ENCODE data around the gene SLC39A11. TPM values are rescaled to one million over a fixed set of nuclear protein-coding genes. Genes with fewer than 3 reads are reported as not detected.

The SLC39A11 gene
- total RNA-seq, 2 donors from 2014 or later, result 27.8 to 39.6 TPM

- ATAC-seq (no peak), DNase-seq (no peak)
- intact Hi-C loops (cut with DNase I), result no loop called here
- Histone ChIP-seq H3K4me1 (no peaks in the 10 kb centered on the region), H3K4me3 (no peak overlapping the region), H3K9me3 (no peaks in the 10 kb centered on the region), H3K36me3 (replicated peaks in 1 of 2; ENCODE audit: insufficient read depth in 1 of 2, low read depth in 2 of 2) (no peaks in the 10 kb centered on the region), H3K27ac (no peak overlapping the region), H3K27me3 (no peaks in the 10 kb centered on the region)
- WGBS, 2 donors, result 85 to 93% methylated on average over 1 of the region's 1 CpG
- TF ChIP-seq POLR2A (IDR thresholded peaks at IDR 0.05), result no peak
- no peak for TF ChIP-seq CTCF (IDR thresholded peaks at IDR 0.05)
These were observed 372.0 kb downstream of the SLC39A11 start for GRCh38 chr17:72720494-72720825.

- peak in 1 of 4 donors; percentile 18 for DNase-seq
- Histone ChIP-seq H3K27ac (no peak overlapping the region), H3K9me3 (no peaks in the 10 kb centered on the region), H3K36me3 (replicated peaks in 1 of 2; ENCODE audit: insufficient read depth in 1 of 2, low read depth in 2 of 2) (no peaks in the 10 kb centered on the region), H3K4me1 (no peaks in the 10 kb centered on the region), H3K4me3 (no peak overlapping the region), H3K27me3 (no peaks in the 10 kb centered on the region)
- no peak for ATAC-seq
- intact Hi-C loops (cut with DNase I), result no loop called here
- WGBS, 2 donors, result 75 to 78% methylated on average over 24 to 25 of the region's 25 CpGs
- TF ChIP-seq CTCF (IDR thresholded peaks at IDR 0.05), result no peak
These were observed 372.7 kb downstream of the SLC39A11 start for GRCh38 chr17:72719578-72720493.

- no peak for ATAC-seq
- no peak for TF ChIP-seq POLR2A (IDR thresholded peaks at IDR 0.05)
- TF ChIP-seq CTCF (IDR thresholded peaks at IDR 0.05), result no peak
- H3K27ac ChIP-seq, result no peak overlapping the region
- no peaks in the 10 kb centered on the region for H3K36me3 ChIP-seq (replicated peaks in 1 of 2; ENCODE audit: insufficient read depth in 1 of 2, low read depth in 2 of 2)
- intact Hi-C loops (cut with DNase I), result no loop called here
- 81 to 86% methylated on average over 8 of the region's 8 CpGs for WGBS, 2 donors
- H3K4me1 ChIP-seq, result no peaks in the 10 kb centered on the region
- no peaks in the 10 kb centered on the region for H3K27me3 ChIP-seq
- no peak for DNase-seq
- no peak overlapping the region for H3K4me3 ChIP-seq
- no peaks in the 10 kb centered on the region for H3K9me3 ChIP-seq
These were observed 373.3 kb downstream of the SLC39A11 start for GRCh38 chr17:72719206-72719577.

GRCh38 chr17:72717676-72718075, 374.8 kb downstream of the SLC39A11 start:
- WGBS, 2 donors, result 93 to 94% methylated on average over 6 to 8 of the region's 8 CpGs
- TF ChIP-seq POLR2A (IDR thresholded peaks at IDR 0.05), result no peak
- no peak for TF ChIP-seq CTCF (IDR thresholded peaks at IDR 0.05)

GRCh38 chr17:72717276-72717675, 375.2 kb downstream of the SLC39A11 start:
- H3K36me3 ChIP-seq (replicated peaks in 1 of 2; ENCODE audit: insufficient read depth in 1 of 2, low read depth in 2 of 2), result no peaks in the 10 kb centered on the region
- H3K27me3 ChIP-seq, result no peaks in the 10 kb centered on the region
- ATAC-seq (no peak), DNase-seq (no peak)
- TF ChIP-seq POLR2A (IDR thresholded peaks at IDR 0.05) (no peak), CTCF (IDR thresholded peaks at IDR 0.05) (no peak)
- no peaks in the 10 kb centered on the region for H3K9me3 ChIP-seq
- H3K27ac ChIP-seq, result no peak overlapping the region
- intact Hi-C loops (cut with DNase I), result no loop called here
- no peak overlapping the region for H3K4me3 ChIP-seq
- WGBS, 2 donors, result 86 to 90% methylated on average over 10 of the region's 10 CpGs
- no peaks in the 10 kb centered on the region for H3K4me1 ChIP-seq

More at GRCh38 chr17:72717676-72718075, 374.8 kb downstream of the SLC39A11 start:
- H3K9me3 ChIP-seq, result no peaks in the 10 kb centered on the region
- intact Hi-C loops (cut with DNase I), result no loop called here
- no peak for DNase-seq
- no peaks in the 10 kb centered on the region for H3K4me1 ChIP-seq
- no peak overlapping the region for H3K27ac ChIP-seq
- no peaks in the 10 kb centered on the region for H3K36me3 ChIP-seq (replicated peaks in 1 of 2; ENCODE audit: insufficient read depth in 1 of 2, low read depth in 2 of 2)
- ATAC-seq, result no peak
- no peaks in the 10 kb centered on the region for H3K27me3 ChIP-seq
- no peak overlapping the region for H3K4me3 ChIP-seq

Data from body of pancreas (tissue), 4 donors.